ENCODE results near the gene TFF1. TPM values are rescaled to one million over a fixed set of nuclear protein-coding genes. Genes with fewer than 3 reads are reported as not detected.

Gene TFF1
- total and polyA plus RNA-seq, 7 experiments from 2014 or later = not detected

- H3K27me3 ChIP-seq (ENCODE audit: control insufficient read depth in 2 of 2, insufficient read depth in 2 of 2, low read length in 2 of 2) = no peaks in the 10 kb centered on the region
- Mint-ChIP-seq H3K4me1 (peaks cover 19 to 85% (median 76%) of the 10 kb centered on the region in 7 donors), H3K9me3 (peaks cover 0 to 5% (median under 1%) of the 10 kb centered on the region in 11 donors), H3K36me3 (peaks cover 0 to 17% (median 0%) of the 10 kb centered on the region in 5 donors), H3K27ac (peak overlapping the region in 6 of 9 donors; percentile 20 to 77 (median 41)), H3K4me3 (no peak overlapping the region), H3K27me3 (peaks cover 0 to 4% (median 0%) of the 10 kb centered on the region in 5 donors)
- peaks cover 4 to 34% of the 10 kb centered on the region in 2 donors for H3K4me1 ChIP-seq (ENCODE audit: control insufficient read depth in 2 of 2, insufficient read depth in 2 of 2, low read length in 2 of 2)
- H3K9me3 ChIP-seq (ENCODE audit: control insufficient read depth in 2 of 3, low read length in 3 of 3) = no peaks in the 10 kb centered on the region
- intact Hi-C loops (cut with micrococcal nuclease) = no loop called here
- DNase-seq = no peak
- H3K36me3 ChIP-seq (ENCODE audit: control insufficient read depth in 2 of 3, insufficient read depth in 3 of 3, low read length in 3 of 3) = no peaks in the 10 kb centered on the region
- ChIA-PET CTCF (no interaction called here), POLR2A (interaction anchor here (0.9 to 2.6 kb wide), 6 partner anchors 11 to 54 kb away, joined by 3 to 6 read pairs (median 4); partner anchors contain the start of gene UBASH3A)
- no peak overlapping the region for H3K4me3 ChIP-seq (ENCODE audit: low read length)
- no peak overlapping the region for H3K27ac ChIP-seq (ENCODE audit: low read depth, low read length)
- no peak for ATAC-seq
Measured at GRCh38 chr21:42387843-42388340, 21.6 kb upstream of the TFF1 start.

GRCh38 chr21:42387164-42387563 lies 20.8 kb upstream of the TFF1 start:
- peaks cover 18 to 80% (median 69%) of the 10 kb centered on the region in 7 donors for H3K4me1 Mint-ChIP-seq
- ATAC-seq (peak; percentile 47), DNase-seq (no peak)
- Histone ChIP-seq H3K9me3 (ENCODE audit: control insufficient read depth in 2 of 3, low read length in 3 of 3) (peaks cover 0 to 6% (median 3%) of the 10 kb centered on the region in 3 experiments), H3K27me3 (ENCODE audit: control insufficient read depth in 2 of 2, insufficient read depth in 2 of 2, low read length in 2 of 2) (no peaks in the 10 kb centered on the region), H3K36me3 (ENCODE audit: control insufficient read depth in 2 of 3, insufficient read depth in 3 of 3, low read length in 3 of 3) (no peaks in the 10 kb centered on the region), H3K4me3 (ENCODE audit: low read length) (no peak overlapping the region), H3K27ac (ENCODE audit: low read depth, low read length) (no peak overlapping the region), H3K4me1 (ENCODE audit: control insufficient read depth in 2 of 2, insufficient read depth in 2 of 2, low read length in 2 of 2) (peaks cover 0 to 27% of the 10 kb centered on the region in 2 donors)
- H3K4me3 Mint-ChIP-seq = peak overlapping the region in 2 of 10 donors; percentile 3 to 18
- peaks cover 0 to 3% (median 0%) of the 10 kb centered on the region in 5 donors for H3K27me3 Mint-ChIP-seq
- H3K27ac Mint-ChIP-seq = peak overlapping the region in 4 of 9 donors; percentile 12 to 77 (median 44)
- intact Hi-C loops (cut with micrococcal nuclease) = no loop called here
- ChIA-PET POLR2A (interaction anchor here (0.9 to 2.6 kb wide), 4 partner anchors 11 to 55 kb away, joined by 3 to 6 read pairs (median 5); partner anchors contain the start of gene UBASH3A), CTCF (interaction anchor here (0.7 to 0.8 kb wide), 2 partner anchors 17 to 50 kb away, joined by 3 to 4 read pairs; partner anchors contain the start of gene UBASH3A)
- H3K9me3 Mint-ChIP-seq = peaks cover 0 to 11% (median 7%) of the 10 kb centered on the region in 11 donors
- H3K36me3 Mint-ChIP-seq = peaks cover 0 to 24% (median 5%) of the 10 kb centered on the region in 5 donors

- H3K9me3 ChIP-seq (ENCODE audit: control insufficient read depth in 2 of 3, low read length in 3 of 3) = peaks cover 0 to 12% (median 6%) of the 10 kb centered on the region in 3 experiments
- Mint-ChIP-seq H3K27ac (peak overlapping the region in 2 of 9 donors; percentile 15 to 55), H3K4me1 (peaks cover 15 to 73% (median 60%) of the 10 kb centered on the region in 7 donors), H3K36me3 (peaks cover 3 to 29% (median 9%) of the 10 kb centered on the region in 5 donors), H3K4me3 (peak overlapping the region in 1 of 10 donors; percentile 16), H3K9me3 (peaks cover 0 to 19% (median 13%) of the 10 kb centered on the region in 11 donors), H3K27me3 (no peaks in the 10 kb centered on the region)
- no peak for ATAC-seq
- CTCF ChIA-PET = no interaction called here
- intact Hi-C loops (cut with micrococcal nuclease) = no loop called here
- H3K27ac ChIP-seq (ENCODE audit: low read depth, low read length) = no peak overlapping the region
- no peak overlapping the region for H3K4me3 ChIP-seq (ENCODE audit: low read length)
- no peaks in the 10 kb centered on the region for H3K27me3 ChIP-seq (ENCODE audit: control insufficient read depth in 2 of 2, insufficient read depth in 2 of 2, low read length in 2 of 2)
- peaks cover 0 to 25% of the 10 kb centered on the region in 2 donors for H3K4me1 ChIP-seq (ENCODE audit: control insufficient read depth in 2 of 2, insufficient read depth in 2 of 2, low read length in 2 of 2)
- POLR2A ChIA-PET = interaction anchor here (2.6 kb wide), 1 partner anchor 16 kb away, joined by 6 read pairs; no protein-coding TSS in a partner anchor
- H3K36me3 ChIP-seq (ENCODE audit: control insufficient read depth in 2 of 3, insufficient read depth in 3 of 3, low read length in 3 of 3) = no peaks in the 10 kb centered on the region
- DNase-seq = no peak
Measured at GRCh38 chr21:42386034-42386591, 19.8 kb upstream of the TFF1 start.

GRCh38 chr21:42385619-42386018 lies 19.3 kb upstream of the TFF1 start:
- POLR2A ChIA-PET = no interaction called here
- Mint-ChIP-seq H3K4me1 (peaks cover 15 to 68% (median 55%) of the 10 kb centered on the region in 7 donors), H3K27me3 (no peaks in the 10 kb centered on the region), H3K9me3 (peaks cover 0 to 19% (median 13%) of the 10 kb centered on the region in 11 donors), H3K36me3 (peaks cover 3 to 26% (median 9%) of the 10 kb centered on the region in 5 donors), H3K27ac (peak overlapping the region in 4 of 9 donors; percentile 15 to 75 (median 61)), H3K4me3 (peak overlapping the region in 2 of 10 donors; percentile 20 to 79)
- ATAC-seq = no peak
- Histone ChIP-seq H3K36me3 (ENCODE audit: control insufficient read depth in 2 of 3, insufficient read depth in 3 of 3, low read length in 3 of 3) (no peaks in the 10 kb centered on the region), H3K27ac (ENCODE audit: low read depth, low read length) (no peak overlapping the region), H3K27me3 (ENCODE audit: control insufficient read depth in 2 of 2, insufficient read depth in 2 of 2, low read length in 2 of 2) (no peaks in the 10 kb centered on the region), H3K9me3 (ENCODE audit: control insufficient read depth in 2 of 3, low read length in 3 of 3) (peaks cover 0 to 13% (median 6%) of the 10 kb centered on the region in 3 experiments), H3K4me3 (ENCODE audit: low read length) (no peak overlapping the region), H3K4me1 (ENCODE audit: control insufficient read depth in 2 of 2, insufficient read depth in 2 of 2, low read length in 2 of 2) (peaks cover 0 to 25% of the 10 kb centered on the region in 2 donors)
- intact Hi-C loops (cut with micrococcal nuclease) = no loop called here
- CTCF ChIA-PET = no interaction called here
- DNase-seq = no peak

- ChIA-PET CTCF (interaction anchor here (1.2 kb wide), 1 partner anchor 20 kb away, joined by 3 read pairs; no protein-coding TSS in a partner anchor), POLR2A (interaction anchor here (1.5 kb wide), 1 partner anchor 19 kb away, joined by 5 read pairs; the partner anchor contains the start of gene UBASH3A)
- H3K9me3 ChIP-seq (ENCODE audit: control insufficient read depth in 2 of 3, low read length in 3 of 3) = peaks cover 0 to 13% (median 6%) of the 10 kb centered on the region in 3 experiments
- Mint-ChIP-seq H3K9me3 (peaks cover 0 to 19% (median 13%) of the 10 kb centered on the region in 11 donors), H3K27ac (peak overlapping the region in 8 of 9 donors; percentile 1 to 75 (median 51)), H3K36me3 (peaks cover 3 to 24% (median 9%) of the 10 kb centered on the region in 5 donors), H3K4me3 (peak overlapping the region in 9 of 10 donors; percentile 2 to 79 (median 37)), H3K4me1 (peaks cover 13 to 62% (median 50%) of the 10 kb centered on the region in 7 donors), H3K27me3 (no peaks in the 10 kb centered on the region)
- intact Hi-C loops (cut with micrococcal nuclease) = loop anchor here in 1 of 2 donors (5.0 kb wide), 1 partner anchor 32 kb away; no protein-coding TSS in a partner anchor
- no peaks in the 10 kb centered on the region for H3K36me3 ChIP-seq (ENCODE audit: control insufficient read depth in 2 of 3, insufficient read depth in 3 of 3, low read length in 3 of 3)
- H3K27me3 ChIP-seq (ENCODE audit: control insufficient read depth in 2 of 2, insufficient read depth in 2 of 2, low read length in 2 of 2) = no peaks in the 10 kb centered on the region
- peaks cover 0 to 22% of the 10 kb centered on the region in 2 donors for H3K4me1 ChIP-seq (ENCODE audit: control insufficient read depth in 2 of 2, insufficient read depth in 2 of 2, low read length in 2 of 2)
- DNase-seq (no peak), ATAC-seq (no peak)
- H3K4me3 ChIP-seq (ENCODE audit: low read length) = no peak overlapping the region
- H3K27ac ChIP-seq (ENCODE audit: low read depth, low read length) = no peak overlapping the region
Measured at GRCh38 chr21:42384989-42385388, 18.7 kb upstream of the TFF1 start.

GRCh38 chr21:42384156-42384945 lies 18.0 kb upstream of the TFF1 start:
- H3K27me3 ChIP-seq (ENCODE audit: control insufficient read depth in 2 of 2, insufficient read depth in 2 of 2, low read length in 2 of 2) = no peaks in the 10 kb centered on the region
- H3K4me3 ChIP-seq (ENCODE audit: low read length) = no peak overlapping the region
- peaks cover 0 to 13% (median 6%) of the 10 kb centered on the region in 3 experiments for H3K9me3 ChIP-seq (ENCODE audit: control insufficient read depth in 2 of 3, low read length in 3 of 3)
- Mint-ChIP-seq H3K27me3 (no peaks in the 10 kb centered on the region), H3K9me3 (peaks cover 0 to 19% (median 13%) of the 10 kb centered on the region in 11 donors), H3K4me3 (no peak overlapping the region), H3K36me3 (peaks cover 3 to 24% (median 9%) of the 10 kb centered on the region in 5 donors), H3K4me1 (peaks cover 13 to 55% (median 44%) of the 10 kb centered on the region in 7 donors), H3K27ac (peak overlapping the region in 7 of 9 donors; percentile 43 to 61 (median 56))
- DNase-seq = no peak
- H3K36me3 ChIP-seq (ENCODE audit: control insufficient read depth in 2 of 3, insufficient read depth in 3 of 3, low read length in 3 of 3) = no peaks in the 10 kb centered on the region
- ATAC-seq = no peak
- intact Hi-C loops (cut with micrococcal nuclease) = loop anchor here in 1 of 2 donors (5.0 kb wide), 1 partner anchor 33 kb away; no protein-coding TSS in a partner anchor
- H3K27ac ChIP-seq (ENCODE audit: low read depth, low read length) = no peak overlapping the region
- ChIA-PET CTCF (interaction anchor here (1.2 to 2.8 kb wide), 2 partner anchors 8 to 20 kb away, joined by 3 to 8 read pairs; no protein-coding TSS in a partner anchor), POLR2A (interaction anchor here (1.5 kb wide), 1 partner anchor 20 kb away, joined by 5 read pairs; the partner anchor contains the start of gene UBASH3A)
- H3K4me1 ChIP-seq (ENCODE audit: control insufficient read depth in 2 of 2, insufficient read depth in 2 of 2, low read length in 2 of 2) = peaks cover 0 to 16% of the 10 kb centered on the region in 2 donors
